Retinal pigment epithelial cell (primary cell): ENCODE results near the gene MTA1.

ENCODE experiments used
- DNase-seq: peaks from one replicate; pipeline ENCODE4 v3.0.0-alpha.2; 2010; ENCODE audit warnings: low read depth
- H3K4me3 ChIP-seq: 2 replicates; pipeline ENCODE4 v1.5.1; 2011; ENCODE audit warnings: mild to moderate bottlenecking, low read length, control low read depth, moderate library complexity
- TF ChIP-seq, protein P1 (sequence below): conservative IDR thresholded peaks from 2 replicates; pipeline ENCODE4 v1.5.1; 2011; ENCODE audit warnings: low read depth, low read length, control low read depth, inconsistent platforms

MTA1 gene

DNA sequence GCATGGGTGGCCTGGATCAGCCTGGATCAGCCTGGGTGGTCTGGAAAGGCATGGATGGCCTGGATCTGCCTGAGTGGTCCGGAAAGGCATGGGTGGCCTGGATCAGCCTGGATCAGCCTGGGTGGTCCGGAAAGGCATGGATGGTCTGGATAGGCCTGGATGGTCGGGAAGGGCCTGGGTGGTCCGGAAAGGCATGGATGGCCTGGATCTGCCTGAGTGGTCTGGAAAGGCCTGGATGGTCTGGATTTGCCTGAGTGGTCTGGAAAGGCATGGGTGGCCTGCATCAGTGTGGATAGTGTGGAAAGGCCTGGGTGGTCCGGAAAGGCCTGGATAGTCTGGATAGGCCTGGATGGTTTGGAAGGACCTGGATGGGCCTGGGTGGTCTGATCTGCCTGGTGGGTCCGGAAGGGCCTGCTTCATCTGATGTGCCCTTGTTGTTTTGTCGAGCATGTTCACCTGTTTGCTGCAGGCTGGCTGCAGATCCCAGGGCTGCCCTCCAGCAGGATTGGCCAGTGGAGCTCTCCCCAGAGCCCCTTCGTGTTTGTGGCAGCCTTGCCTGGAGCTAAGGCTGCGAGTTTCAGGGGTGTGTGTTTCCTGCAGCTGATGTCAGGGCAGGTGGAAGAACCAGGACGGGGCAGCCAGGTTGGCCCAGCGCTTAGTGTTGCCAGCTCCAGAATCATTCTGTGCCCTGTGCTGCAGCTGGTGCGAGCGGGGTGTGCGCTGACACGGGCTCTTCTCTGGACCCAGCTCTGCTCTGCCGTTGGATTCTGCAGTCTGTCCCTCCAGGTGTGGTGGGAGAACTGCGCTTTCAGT is 40.5 kb upstream of the MTA1 start:
- TF ChIP-seq, protein P1, sequence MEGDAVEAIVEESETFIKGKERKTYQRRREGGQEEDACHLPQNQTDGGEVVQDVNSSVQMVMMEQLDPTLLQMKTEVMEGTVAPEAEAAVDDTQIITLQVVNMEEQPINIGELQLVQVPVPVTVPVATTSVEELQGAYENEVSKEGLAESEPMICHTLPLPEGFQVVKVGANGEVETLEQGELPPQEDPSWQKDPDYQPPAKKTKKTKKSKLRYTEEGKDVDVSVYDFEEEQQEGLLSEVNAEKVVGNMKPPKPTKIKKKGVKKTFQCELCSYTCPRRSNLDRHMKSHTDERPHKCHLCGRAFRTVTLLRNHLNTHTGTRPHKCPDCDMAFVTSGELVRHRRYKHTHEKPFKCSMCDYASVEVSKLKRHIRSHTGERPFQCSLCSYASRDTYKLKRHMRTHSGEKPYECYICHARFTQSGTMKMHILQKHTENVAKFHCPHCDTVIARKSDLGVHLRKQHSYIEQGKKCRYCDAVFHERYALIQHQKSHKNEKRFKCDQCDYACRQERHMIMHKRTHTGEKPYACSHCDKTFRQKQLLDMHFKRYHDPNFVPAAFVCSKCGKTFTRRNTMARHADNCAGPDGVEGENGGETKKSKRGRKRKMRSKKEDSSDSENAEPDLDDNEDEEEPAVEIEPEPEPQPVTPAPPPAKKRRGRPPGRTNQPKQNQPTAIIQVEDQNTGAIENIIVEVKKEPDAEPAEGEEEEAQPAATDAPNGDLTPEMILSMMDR, result no peak
- no peak overlapping the region for H3K4me3 ChIP-seq
- DNase-seq, result no peak

DNA sequence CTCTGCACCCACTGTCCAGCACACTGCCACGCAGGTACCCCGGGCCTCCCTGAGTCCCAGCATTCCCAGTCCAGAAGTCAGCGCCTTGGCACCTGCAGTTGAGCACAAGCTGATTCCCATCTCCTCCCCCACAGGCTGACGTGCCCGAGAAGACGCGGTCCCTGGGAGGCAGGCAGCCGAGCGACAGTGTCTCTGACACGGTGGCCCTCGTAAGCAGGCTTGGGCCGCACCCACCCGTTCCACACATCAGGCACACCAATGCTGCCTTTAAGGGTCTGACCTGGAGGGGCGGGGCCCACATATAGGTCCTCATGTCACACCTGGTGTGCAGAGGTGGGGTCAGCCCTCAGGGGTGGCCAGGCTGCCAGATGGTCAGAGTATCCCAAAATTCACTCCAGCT is 39.7 kb upstream of the MTA1 start:
- TF ChIP-seq, protein P1, result no peak
- no peak for DNase-seq
- no peak overlapping the region for H3K4me3 ChIP-seq

DNA sequence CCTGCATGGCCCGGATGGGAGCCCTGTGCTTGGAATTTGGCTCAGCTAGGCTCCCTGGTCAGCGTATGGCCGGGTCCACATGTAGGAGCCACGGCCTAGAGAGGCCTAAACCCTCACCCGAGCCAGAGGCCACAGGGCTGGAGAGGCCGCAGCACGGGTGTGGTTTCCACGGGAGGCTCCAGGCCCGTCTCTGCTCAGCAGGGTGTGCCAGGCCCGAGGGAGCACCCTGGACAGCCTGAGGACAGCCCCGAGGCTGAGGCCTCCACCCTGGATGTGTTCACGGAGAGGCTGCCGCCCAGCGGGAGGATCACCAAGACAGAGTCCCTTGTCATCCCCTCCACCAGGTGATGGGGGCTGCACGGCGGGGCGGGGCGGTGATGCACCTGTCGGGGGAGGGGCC is 38.9 kb upstream of the MTA1 start:
- TF ChIP-seq, protein P1, result no peak
- no peak for DNase-seq
- H3K4me3 ChIP-seq, result no peak overlapping the region

DNA sequence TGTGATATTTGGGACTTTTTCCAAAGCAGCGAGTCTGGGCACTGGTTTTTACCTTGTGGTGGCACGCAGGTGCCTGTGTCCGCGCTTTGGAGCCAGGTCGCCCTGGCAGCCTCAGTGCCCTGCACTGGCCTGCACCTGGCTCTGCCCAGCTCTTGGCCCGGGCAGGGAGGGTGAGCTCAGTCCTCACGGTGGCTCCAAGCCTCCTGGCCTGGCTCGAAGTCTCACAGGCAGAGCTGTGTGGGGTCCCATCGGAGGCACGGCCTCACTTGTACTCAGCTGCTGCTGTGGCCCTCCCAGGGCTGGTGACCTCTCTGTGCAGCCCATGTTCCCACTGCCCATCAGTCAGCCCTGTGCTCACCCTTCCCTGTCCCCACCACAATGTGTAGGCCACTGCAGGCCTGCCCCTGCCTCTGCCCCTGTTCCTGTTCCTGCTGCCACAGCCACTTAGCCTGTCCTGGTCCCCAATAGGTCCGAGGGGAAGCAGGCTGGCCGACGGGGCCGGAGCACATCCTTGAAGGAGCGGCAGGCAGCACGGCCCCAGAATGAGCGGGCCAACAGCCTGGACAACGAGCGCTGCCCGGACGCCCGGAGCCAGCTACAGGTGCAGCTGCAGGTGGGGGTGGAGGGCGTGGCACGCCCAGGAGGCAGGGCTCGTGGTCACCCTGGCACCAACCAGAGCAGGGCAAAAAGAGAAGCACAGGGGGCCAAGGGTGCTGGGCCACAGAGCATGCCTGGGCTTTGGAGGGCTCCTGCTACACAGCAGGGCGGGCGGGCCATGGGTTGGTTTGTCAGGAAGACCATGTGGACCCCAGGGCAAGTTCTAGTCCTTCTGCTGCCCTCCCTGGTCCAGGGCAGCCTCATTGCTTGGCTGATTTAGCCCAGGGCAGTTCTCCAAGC is 37.9 kb upstream of the MTA1 start:
- no peak overlapping the region for H3K4me3 ChIP-seq
- TF ChIP-seq, protein P1, result no peak
- DNase-seq, result no peak

DNA sequence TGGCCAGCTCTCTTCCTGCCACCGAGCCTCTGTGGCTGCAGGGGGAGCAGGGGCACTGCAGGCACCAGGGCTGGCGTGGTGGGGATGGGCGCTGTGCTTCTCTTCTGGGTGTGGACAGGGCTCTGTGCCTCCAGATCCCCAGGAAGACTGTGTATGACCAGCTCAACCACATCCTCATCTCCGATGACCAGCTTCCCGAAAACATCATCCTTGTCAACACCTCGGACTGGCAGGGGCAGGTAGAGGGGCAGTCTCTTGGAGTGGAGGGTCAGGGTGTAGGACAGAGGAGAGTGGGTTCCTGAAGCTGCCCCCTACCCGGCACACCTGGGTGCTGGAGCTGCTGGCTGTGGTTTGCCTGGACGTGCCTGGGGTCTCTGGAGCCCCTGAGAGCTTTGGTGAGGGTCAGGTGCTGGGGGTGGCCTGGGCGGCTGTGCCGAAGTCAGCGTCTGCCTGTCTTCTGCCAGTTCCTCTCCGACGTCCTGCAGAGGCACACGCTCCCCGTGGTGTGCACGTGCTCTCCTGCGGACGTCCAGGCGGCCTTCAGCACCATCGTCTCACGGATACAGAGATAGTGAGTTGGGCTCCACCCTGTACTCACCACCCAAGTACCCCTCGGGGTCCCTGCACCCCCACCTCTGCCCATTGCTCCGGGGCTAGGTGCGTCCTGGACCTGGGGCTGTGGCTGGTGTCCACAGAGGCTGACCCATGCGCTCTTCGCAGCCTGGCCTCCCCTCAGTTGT is 37.1 kb upstream of the MTA1 start:
- H3K4me3 ChIP-seq, result no peak overlapping the region
- TF ChIP-seq, protein P1, result no peak
- no peak for DNase-seq

DNA sequence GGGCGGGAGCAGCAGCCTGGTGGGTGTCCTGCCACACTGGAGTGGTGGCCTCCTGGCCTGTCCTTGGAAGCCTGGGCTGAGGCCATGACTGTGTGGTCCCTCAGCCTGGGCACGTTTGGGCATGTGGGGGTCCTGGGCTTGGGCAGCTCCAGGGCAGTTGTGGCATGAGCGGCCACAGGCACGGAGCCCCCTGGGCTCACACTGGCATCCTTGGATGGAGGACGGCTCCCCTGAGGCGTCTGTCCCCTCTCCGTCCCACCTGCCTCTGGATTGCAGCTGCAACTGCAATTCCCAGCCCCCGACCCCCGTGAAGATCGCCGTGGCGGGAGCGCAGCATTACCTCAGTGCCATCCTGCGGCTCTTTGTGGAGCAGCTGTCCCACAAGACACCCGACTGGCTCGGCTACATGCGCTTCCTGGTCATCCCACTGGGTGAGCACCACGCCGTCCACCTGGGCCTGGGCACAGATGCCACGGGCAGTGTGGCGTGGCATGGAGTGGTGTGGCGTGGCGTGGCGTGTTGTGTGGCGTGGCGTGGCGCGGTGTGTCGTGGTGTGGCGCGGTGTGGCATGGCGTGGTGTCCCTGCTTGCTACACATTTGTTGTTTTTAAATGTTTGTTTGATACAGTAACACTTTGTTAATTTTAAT is 36.4 kb upstream of the MTA1 start:
- no peak overlapping the region for H3K4me3 ChIP-seq
- DNase-seq, result no peak
- TF ChIP-seq, protein P1, result no peak
